Trophoblast cell (in vitro differentiated cells and primary cell): Measurements from ENCODE around the gene CTSC.

Experiments used
- DNase-seq, 2 donors: peaks; one replicate each; pipeline ENCODE4 v3.0.0-alpha.2; 2016
- H2AFZ ChIP-seq: 2 replicates; pipeline ENCODE4 v1.6.1; 2013; ENCODE audit warnings: low read length, moderate library complexity, mild to moderate bottlenecking; ENCODE audit not compliant: insufficient read depth, poor library complexity
- H2AK5ac ChIP-seq: 2 replicates; pipeline ENCODE4 v1.6.1; 2013; ENCODE audit warnings: mild to moderate bottlenecking, low read length
- H2BK120ac ChIP-seq: 2 replicates; pipeline ENCODE4 v1.6.1; 2013; ENCODE audit warnings: low read length, mild to moderate bottlenecking, moderate library complexity; ENCODE audit not compliant: insufficient read depth, poor library complexity
- H2BK12ac ChIP-seq: 2 replicates; pipeline ENCODE4 v1.6.1; 2013; ENCODE audit warnings: mild to moderate bottlenecking, low read length, moderate library complexity
- H2BK5ac ChIP-seq: 2 replicates; pipeline ENCODE4 v1.6.1; 2013; ENCODE audit warnings: low read length, low read depth, moderate library complexity, mild to moderate bottlenecking; ENCODE audit not compliant: poor library complexity
- H3K14ac ChIP-seq: 2 replicates; pipeline ENCODE4 v1.6.1; 2013; ENCODE audit warnings: mild to moderate bottlenecking, low read length
- H3K18ac ChIP-seq: 2 replicates; pipeline ENCODE4 v1.6.1; 2013; ENCODE audit warnings: mild to moderate bottlenecking, low read length
- H3K23ac ChIP-seq: 2 replicates; pipeline ENCODE4 v1.6.1; 2013; ENCODE audit warnings: low read length
- H3K27ac ChIP-seq: 2 replicates; pipeline ENCODE4 v1.5.1; 2013; ENCODE audit warnings: low read depth, mild to moderate bottlenecking, inconsistent platforms, low read length, moderate library complexity
- H3K27me3 ChIP-seq: 2 replicates; pipeline ENCODE4 v1.6.1; 2013; ENCODE audit warnings: inconsistent platforms, mild to moderate bottlenecking, low read length, moderate library complexity; ENCODE audit not compliant: insufficient read depth
- H3K36me3 ChIP-seq, 2 experiments: 1 replicate in 1 of 2; 2 replicates in 1 of 2; pipeline ENCODE4 v1.6.1; 2013; ENCODE audit warnings: low read length in 2 of 2, mild to moderate bottlenecking in 2 of 2, moderate library complexity in 1 of 2; ENCODE audit not compliant: insufficient read depth in 2 of 2, control insufficient read depth in 1 of 2
- H3K4ac ChIP-seq: 2 replicates; pipeline ENCODE4 v1.6.1; 2013; ENCODE audit warnings: low read depth, mild to moderate bottlenecking, low read length, moderate library complexity
- H3K4me1 ChIP-seq, 2 experiments: 1 replicate in 1 of 2; 2 replicates in 1 of 2; pipeline ENCODE4 v1.6.1; 2013; ENCODE audit warnings: low read length in 2 of 2, mild to moderate bottlenecking in 2 of 2, moderate library complexity in 1 of 2; ENCODE audit not compliant: insufficient read depth in 2 of 2, control insufficient read depth in 1 of 2
- H3K4me2 ChIP-seq: 2 replicates; pipeline ENCODE4 v1.6.1; 2013; ENCODE audit warnings: inconsistent platforms, mild to moderate bottlenecking, low read length, moderate library complexity
- H3K4me3 ChIP-seq: 2 replicates; pipeline ENCODE4 v1.5.1; 2013; ENCODE audit warnings: mild to moderate bottlenecking, low read depth, low read length, inconsistent platforms
- H3K79me1 ChIP-seq: one replicate; pipeline ENCODE4 v1.6.1; 2013; ENCODE audit warnings: low read length
- H3K79me2 ChIP-seq: 2 replicates; pipeline ENCODE4 v1.6.1; 2013; ENCODE audit warnings: low read length, mild to moderate bottlenecking; ENCODE audit not compliant: control insufficient read depth, insufficient read depth, poor library complexity
- H3K9ac ChIP-seq: 2 replicates; pipeline ENCODE4 v1.6.1; 2013; ENCODE audit warnings: mild to moderate bottlenecking, low read length
- H3K9me3 ChIP-seq: 2 replicates; pipeline ENCODE4 v1.6.1; 2013; ENCODE audit warnings: low read depth, mild to moderate bottlenecking, control low read depth, inconsistent platforms, low read length; ENCODE audit not compliant: insufficient read depth
- H4K12ac ChIP-seq: 2 replicates; pipeline ENCODE4 v1.6.1; 2013; ENCODE audit warnings: low read depth, mild to moderate bottlenecking, low read length, moderate library complexity
- H4K8ac ChIP-seq: 2 replicates; pipeline ENCODE4 v1.6.1; 2013; ENCODE audit warnings: low read depth, mild to moderate bottlenecking, low read length, moderate library complexity
- H4K91ac ChIP-seq: one replicate; pipeline ENCODE4 v1.6.1; 2013; ENCODE audit warnings: low read depth, mild to moderate bottlenecking, low read length, moderate library complexity
- WGBS: extraction: QIAGEN DNeasy Blood & Tissue Kit; methylation state at CpG from one replicate; pipeline ENCODE4 v1.1.7; 2013; ENCODE audit warnings: missing lambda C conversion rate; ENCODE audit not compliant: insufficient read length, insufficient coverage; ENCODE audit errors: extremely low coverage; 5-methylcytosine and 5-hydroxymethylcytosine counted together

The CTSC gene

DNA sequence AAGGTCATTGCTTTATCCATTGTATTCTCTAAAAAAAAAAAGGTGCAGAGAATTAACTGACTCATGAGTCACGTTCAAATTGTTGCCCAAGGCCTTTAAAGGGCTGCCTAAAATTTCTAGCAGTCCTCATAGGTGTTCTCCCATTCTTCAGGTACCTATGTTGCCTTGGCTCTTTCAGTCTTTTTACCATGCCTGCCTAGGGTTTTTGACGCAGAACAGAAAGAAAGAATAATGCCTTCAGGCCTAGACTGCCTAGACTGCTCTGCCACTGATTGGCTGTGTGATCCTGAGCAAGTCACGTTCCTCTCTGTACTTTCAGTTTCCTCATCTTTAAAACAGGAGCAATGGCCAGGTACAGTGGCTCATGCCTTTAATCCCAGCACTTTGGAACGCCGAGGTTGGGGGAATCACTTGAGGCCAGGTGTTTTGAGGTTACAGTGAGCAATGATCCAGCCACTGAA, 21.5 kb downstream of the CTSC start:
- Histone ChIP-seq H3K36me3 (peaks cover 0 to 1% of the 10 kb centered on the region in 2 experiments), H2BK12ac (no peak overlapping the region), H3K4me1 (peaks cover 0 to 3% of the 10 kb centered on the region in 2 experiments), H3K27ac (no peak overlapping the region), H3K4me3 (no peak overlapping the region), H2BK120ac (no peak overlapping the region), H3K4me2 (no peak overlapping the region), H2AK5ac (no peak overlapping the region), H4K12ac (no peak overlapping the region), H3K79me1 (no peaks in the 10 kb centered on the region), H3K4ac (no peak overlapping the region), H3K27me3 (no peaks in the 10 kb centered on the region), H2AFZ (no peak overlapping the region), H3K9ac (no peak overlapping the region), H3K23ac (no peak overlapping the region), H3K79me2 (no peaks in the 10 kb centered on the region), H4K8ac (no peak overlapping the region), H3K14ac (no peak overlapping the region), H4K91ac (peak overlapping the region; percentile 0), H3K18ac (no peak overlapping the region), H3K9me3 (no peaks in the 10 kb centered on the region), H2BK5ac (no peak overlapping the region)
- no CpG with 5 or more reads among the region's 5 CpGs for WGBS
- DNase-seq = peak; percentile 59 to 79

- Histone ChIP-seq H3K79me2 (no peaks in the 10 kb centered on the region), H3K79me1 (no peaks in the 10 kb centered on the region), H4K12ac (no peak overlapping the region), H3K4me3 (no peak overlapping the region), H3K9me3 (no peaks in the 10 kb centered on the region), H3K4me1 (peaks cover 0 to 3% of the 10 kb centered on the region in 2 experiments), H2AFZ (no peak overlapping the region), H2BK12ac (no peak overlapping the region), H4K8ac (no peak overlapping the region), H2BK5ac (no peak overlapping the region), H3K27me3 (no peaks in the 10 kb centered on the region), H2BK120ac (no peak overlapping the region), H3K4me2 (no peak overlapping the region), H3K27ac (no peak overlapping the region), H3K23ac (no peak overlapping the region), H4K91ac (no peak overlapping the region), H3K4ac (no peak overlapping the region), H3K14ac (no peak overlapping the region), H3K9ac (no peak overlapping the region), H2AK5ac (no peak overlapping the region), H3K18ac (no peak overlapping the region), H3K36me3 (peaks cover 0 to 1% of the 10 kb centered on the region in 2 experiments)
- WGBS = no CpG with 5 or more reads among the region's 2 CpGs
- DNase-seq = no peak
Measured at GRCh38 chr11:88315015-88315414, 22.5 kb downstream of the CTSC start.

- no peaks in the 10 kb centered on the region for H3K27me3 ChIP-seq
- H2BK5ac ChIP-seq = no peak overlapping the region
- H3K14ac ChIP-seq = no peak overlapping the region
- H3K9me3 ChIP-seq = no peaks in the 10 kb centered on the region
- no peak overlapping the region for H3K9ac ChIP-seq
- no peak overlapping the region for H4K91ac ChIP-seq
- no peak for DNase-seq
- no peak overlapping the region for H2BK12ac ChIP-seq
- H4K8ac ChIP-seq = no peak overlapping the region
- peaks cover 0 to 3% of the 10 kb centered on the region in 2 experiments for H3K4me1 ChIP-seq
- no peak overlapping the region for H3K18ac ChIP-seq
- no peak overlapping the region for H3K23ac ChIP-seq
- no peaks in the 10 kb centered on the region for H3K79me1 ChIP-seq
- H3K36me3 ChIP-seq = peaks cover 0 to 4% of the 10 kb centered on the region in 2 experiments
- no peak overlapping the region for H2AFZ ChIP-seq
- no peaks in the 10 kb centered on the region for H3K79me2 ChIP-seq
- H3K4me3 ChIP-seq = no peak overlapping the region
- H3K27ac ChIP-seq = no peak overlapping the region
- H3K4ac ChIP-seq = no peak overlapping the region
- H2BK120ac ChIP-seq = no peak overlapping the region
- no peak overlapping the region for H3K4me2 ChIP-seq
- no peak overlapping the region for H4K12ac ChIP-seq
- WGBS = no CpG with 5 or more reads among the region's 2 CpGs
- no peak overlapping the region for H2AK5ac ChIP-seq
Measured at GRCh38 chr11:88313441-88313840, 24.1 kb downstream of the CTSC start.

GRCh38 chr11:88312628-88313027, 24.9 kb downstream of the CTSC start:
- WGBS = no CpG with 5 or more reads among the region's 1 CpG
- H3K36me3 ChIP-seq = peaks cover 0 to 4% of the 10 kb centered on the region in 2 experiments
- H4K8ac ChIP-seq = no peak overlapping the region
- no peak overlapping the region for H3K4me3 ChIP-seq
- no peaks in the 10 kb centered on the region for H3K27me3 ChIP-seq
- no peak overlapping the region for H2BK120ac ChIP-seq
- no peak overlapping the region for H3K18ac ChIP-seq
- H2AK5ac ChIP-seq = no peak overlapping the region
- H2AFZ ChIP-seq = no peak overlapping the region
- no peak overlapping the region for H3K4me2 ChIP-seq
- no peak overlapping the region for H2BK5ac ChIP-seq
- peaks cover 0 to 3% of the 10 kb centered on the region in 2 experiments for H3K4me1 ChIP-seq
- no peak for DNase-seq
- no peak overlapping the region for H3K14ac ChIP-seq
- H4K91ac ChIP-seq = no peak overlapping the region
- H3K9me3 ChIP-seq = no peaks in the 10 kb centered on the region
- no peak overlapping the region for H3K9ac ChIP-seq
- H3K23ac ChIP-seq = no peak overlapping the region
- no peak overlapping the region for H4K12ac ChIP-seq
- no peak overlapping the region for H2BK12ac ChIP-seq
- no peaks in the 10 kb centered on the region for H3K79me1 ChIP-seq
- H3K79me2 ChIP-seq = no peaks in the 10 kb centered on the region
- H3K4ac ChIP-seq = no peak overlapping the region
- no peak overlapping the region for H3K27ac ChIP-seq
